Aorta (tissue), 5 donors: Measurements from ENCODE around the gene GPR137. TPM values are rescaled to one million over a fixed set of nuclear protein-coding genes. Genes with fewer than 3 reads are reported as not detected.

Source experiments
- ATAC-seq: fragments of 200-7000 bp; cut with Tn5 transposase; one replicate; pipeline ENCODE4 v1.9.1; 2022; ENCODE audit warnings: moderate library complexity; ENCODE audit not compliant: low FRiP score
- DNase-seq, 2 donors: peaks; one replicate each; pipeline ENCODE4 v3.0.0-alpha.2; 2020
- H3K27ac ChIP-seq, 2 donors: one replicate each; pipeline ENCODE4 v1.5.1; 2013; ENCODE audit warnings: low read length in 2 of 2, mild to moderate bottlenecking in 2 of 2, moderate library complexity in 2 of 2, control low read depth in 1 of 2, inconsistent platforms in 1 of 2, low read depth in 1 of 2
- H3K27me3 ChIP-seq, 2 donors: one replicate each; pipeline ENCODE4 v1.6.1; 2013; ENCODE audit warnings: control low read depth in 1 of 2, low read length in 1 of 2, mild to moderate bottlenecking in 1 of 2, moderate library complexity in 1 of 2; ENCODE audit not compliant: insufficient read depth in 2 of 2, control insufficient read depth in 1 of 2
- H3K36me3 ChIP-seq, 2 donors: one replicate each; pipeline ENCODE4 v1.6.1; 2013; ENCODE audit warnings: control low read depth in 1 of 2, low read length in 1 of 2, mild to moderate bottlenecking in 1 of 2; ENCODE audit not compliant: insufficient read depth in 2 of 2, control insufficient read depth in 1 of 2
- H3K4me1 ChIP-seq, 2 donors: one replicate each; pipeline ENCODE4 v1.6.1; 2013; ENCODE audit warnings: low read length in 2 of 2, control low read depth in 1 of 2, mild to moderate bottlenecking in 1 of 2, moderate library complexity in 1 of 2; ENCODE audit not compliant: insufficient read depth in 2 of 2, control insufficient read depth in 1 of 2
- H3K4me3 ChIP-seq, 2 donors: one replicate each; pipeline ENCODE4 v1.5.1; 2013; ENCODE audit warnings: low read length in 2 of 2, control low read depth in 1 of 2, mild to moderate bottlenecking in 1 of 2
- H3K9me3 ChIP-seq: one replicate; pipeline ENCODE4 v1.6.1; 2013; ENCODE audit warnings: mild to moderate bottlenecking, low read length; ENCODE audit not compliant: control insufficient read depth
- WGBS, 2 donors: extraction: QIAGEN DNeasy Blood & Tissue Kit; methylation state at CpG; one replicate each; pipeline ENCODE4 v1.1.7; 2013; 5-methylcytosine and 5-hydroxymethylcytosine counted together
- intact Hi-C, 2 donors: fragments of 100-400 bp; cut with DNase I; formaldehyde crosslinking; loops; one replicate each; pipeline versions ENCODE4 v1.14.2 to v1.15.0; 2022
- polyA plus RNA-seq, 2 donors: library from polyadenylated mRNA; stranded (reverse); fragments of 200-250 nt; gene quantifications; one replicate each; pipeline ENCODE4 v1.2.3, GENCODE V29; 2013
- total RNA-seq, 2 donors: library from RNA; stranded (reverse); fragmentation: NEBNext Ultra II Directional; extraction: Animal tissue kit (Norgen Biotek cat#: 25700); gene quantifications; one replicate each; pipeline ENCODE4 v1.2.1, GENCODE V29; 2021
- donor health status: healthy with polysubstance abuse.
- donor health status: Bipolar disorder and iron deficiency.
- donor health status: DM: no; HTN: no; CAD: no.
- donor health status: DM: no; HTN: no; CAD: no.
- donor health status: DM: yes; HTN: yes; CAD: no.

GPR137 gene
- total and polyA plus RNA-seq, 4 donors: 19.7 to 40.3 (median 27.1) TPM

- 33 to 34% methylated on average over 31 of the region's 31 CpGs for WGBS, 2 donors
- Histone ChIP-seq H3K27ac (no peak overlapping the region), H3K4me3 (peak overlapping the region in 1 of 2 donors; percentile 2), H3K9me3 (no peaks in the 10 kb centered on the region), H3K4me1 (no peaks in the 10 kb centered on the region), H3K36me3 (no peaks in the 10 kb centered on the region), H3K27me3 (no peaks in the 10 kb centered on the region)
- intact Hi-C loops: no loop called here
- ATAC-seq: no peak
- DNase-seq: peak in 1 of 2 donors; percentile 62
These were observed 37.7 kb upstream of the GPR137 start for GRCh38 chr11:64247729-64248531.

GRCh38 chr11:64248578-64248977, 37.1 kb upstream of the GPR137 start:
- ATAC-seq: no peak
- Histone ChIP-seq H3K9me3 (no peaks in the 10 kb centered on the region), H3K27me3 (no peaks in the 10 kb centered on the region), H3K36me3 (no peaks in the 10 kb centered on the region), H3K27ac (no peak overlapping the region), H3K4me3 (no peak overlapping the region), H3K4me1 (no peaks in the 10 kb centered on the region)
- intact Hi-C loops: no loop called here
- 77 to 83% methylated on average over 7 of the region's 7 CpGs for WGBS, 2 donors
- DNase-seq: no peak

- DNase-seq (peak in 1 of 2 donors; percentile 72), ATAC-seq (no peak)
- whole genome bisulfite sequencing, 2 donors: 91 to 94% methylated on average over 4 of the region's 4 CpGs
These were observed 36.6 kb upstream of the GPR137 start for GRCh38 chr11:64249038-64249437.

DNA sequence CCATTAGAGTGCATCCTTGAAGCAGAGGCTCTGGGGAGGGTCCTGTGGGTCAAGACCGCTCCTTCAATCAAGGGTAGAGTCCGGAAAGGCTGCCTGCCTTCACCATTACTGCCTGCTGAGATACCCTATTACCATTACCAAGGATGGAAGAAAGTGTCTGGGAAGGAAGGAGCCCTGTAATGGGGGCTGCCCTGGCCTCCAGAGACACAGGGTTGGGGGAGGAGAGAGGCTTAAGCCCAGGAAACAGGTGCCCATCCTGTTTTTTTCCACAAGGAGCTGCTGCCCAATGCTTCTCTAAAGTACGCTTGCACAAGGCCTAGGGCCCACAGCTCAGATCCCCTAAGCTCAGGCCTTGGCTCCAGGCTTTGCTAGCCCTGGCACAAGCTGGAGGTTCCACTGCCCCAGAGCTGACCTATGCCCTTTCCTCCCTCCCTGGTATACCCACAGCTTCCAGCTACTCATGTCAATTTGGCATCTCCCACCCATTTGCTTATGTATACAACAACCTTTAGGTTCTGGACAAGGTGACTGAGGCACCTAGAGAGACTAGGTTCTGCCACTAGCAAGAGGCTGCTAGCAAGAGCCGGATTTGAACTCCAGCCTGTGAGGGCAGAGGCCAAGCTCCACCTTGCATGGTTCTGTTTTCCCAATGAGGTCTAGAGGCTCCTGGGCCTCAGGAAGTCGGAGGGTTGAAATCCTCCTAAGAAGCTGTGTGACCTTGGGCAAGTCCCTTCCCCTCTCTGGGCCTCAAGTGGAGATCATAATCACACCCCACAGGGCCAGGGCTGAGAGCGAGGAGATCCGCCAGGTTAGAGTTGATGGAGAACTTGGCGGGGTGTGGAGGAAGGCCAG, 35.9 kb upstream of the GPR137 start:
- ATAC-seq (no peak), DNase-seq (no peak)
- intact Hi-C loops: loop anchor here in 1 of 2 donors (2.0 kb wide), 1 partner anchor 19 kb away; no protein-coding TSS in a partner anchor
- H3K27ac ChIP-seq: no peak overlapping the region
- no peaks in the 10 kb centered on the region for H3K27me3 ChIP-seq
- no peaks in the 10 kb centered on the region for H3K4me1 ChIP-seq
- 92 to 93% methylated on average over 8 of the region's 8 CpGs for WGBS, 2 donors
- H3K4me3 ChIP-seq: no peak overlapping the region
- H3K9me3 ChIP-seq: no peaks in the 10 kb centered on the region
- no peaks in the 10 kb centered on the region for H3K36me3 ChIP-seq

More at GRCh38 chr11:64249038-64249437, 36.6 kb upstream of the GPR137 start:
- intact Hi-C loops: no loop called here
- H3K27me3 ChIP-seq: no peaks in the 10 kb centered on the region
- no peaks in the 10 kb centered on the region for H3K4me1 ChIP-seq
- H3K27ac ChIP-seq: no peak overlapping the region
- no peak overlapping the region for H3K4me3 ChIP-seq
- no peaks in the 10 kb centered on the region for H3K36me3 ChIP-seq
- no peaks in the 10 kb centered on the region for H3K9me3 ChIP-seq

GRCh38 chr11:64250415-64251015, 35.1 kb upstream of the GPR137 start:
- DNase-seq: peak in 1 of 2 donors; percentile 68
- no peaks in the 10 kb centered on the region for H3K4me1 ChIP-seq
- H3K9me3 ChIP-seq: no peaks in the 10 kb centered on the region
- H3K4me3 ChIP-seq: no peak overlapping the region
- 20 to 24% methylated on average over 13 of the region's 13 CpGs for WGBS, 2 donors
- no peak overlapping the region for H3K27ac ChIP-seq
- intact Hi-C loops: loop anchor here in 1 of 2 donors (2.0 kb wide), 1 partner anchor 18 kb away; no protein-coding TSS in a partner anchor
- H3K36me3 ChIP-seq: no peaks in the 10 kb centered on the region
- H3K27me3 ChIP-seq: no peaks in the 10 kb centered on the region
- ATAC-seq: no peak

GRCh38 chr11:64251016-64251752, 34.5 kb upstream of the GPR137 start, which contains the start of gene PLCB3:
Gene PLCB3 (plus strand): TSS chr11:64251530. CDS start chr11:64251650, 120 bp downstream.
- intact Hi-C loops: loop anchor here in 1 of 2 donors (2.0 kb wide), 1 partner anchor 18 kb away; no protein-coding TSS in a partner anchor
- 1 to 2% methylated on average over 32 to 75 of the region's 75 CpGs for WGBS, 2 donors
- no peaks in the 10 kb centered on the region for H3K4me1 ChIP-seq

GRCh38 chr11:64251753-64252002, 34.0 kb upstream of the GPR137 start:
- no peak for DNase-seq
- WGBS, 2 donors: 0 to 1% methylated on average over 18 of the region's 18 CpGs
- H3K4me3 ChIP-seq: peak overlapping the region; percentile 59 to 81
- H3K27me3 ChIP-seq: no peaks in the 10 kb centered on the region
- H3K27ac ChIP-seq: no peak overlapping the region
- intact Hi-C loops: loop anchor here in 1 of 2 donors (2.0 kb wide), 1 partner anchor 17 kb away; no protein-coding TSS in a partner anchor
- peaks cover 0 to 3% of the 10 kb centered on the region in 2 donors for H3K36me3 ChIP-seq
- ATAC-seq: no peak
- no peaks in the 10 kb centered on the region for H3K9me3 ChIP-seq
- H3K4me1 ChIP-seq: no peaks in the 10 kb centered on the region

More at GRCh38 chr11:64251016-64251752, 34.5 kb upstream of the GPR137 start, which contains the start of gene PLCB3:
- no peaks in the 10 kb centered on the region for H3K27me3 ChIP-seq
- peak within 1 kb of the TSS; percentile 59 to 81 for H3K4me3 ChIP-seq
- H3K27ac ChIP-seq: peak within 1 kb of the TSS in 1 of 2 donors; percentile 14
- ATAC-seq (peak; percentile 76), DNase-seq (peak in 1 of 2 donors; percentile 85)
- no peaks in the 10 kb centered on the region for H3K9me3 ChIP-seq
- no peaks in the 10 kb centered on the region for H3K36me3 ChIP-seq
